ENCODE measurements around the gene JAK2. TPM values are rescaled to one million over a fixed set of nuclear protein-coding genes. Genes with fewer than 3 reads are reported as not detected.

Gene JAK2
- polyA plus RNA-seq, 4 donors, result 4.3 to 11.5 (median 5.1) TPM

- H3K4me3 ChIP-seq (ENCODE audit: low read depth in 1 of 3, low read length in 3 of 3), result no peak overlapping the region
- H3K4me1 ChIP-seq (ENCODE audit: control insufficient read depth in 3 of 3, insufficient read depth in 2 of 3, low read depth in 1 of 3, low read length in 2 of 3), result no peaks in the 10 kb centered on the region
- FAIRE-seq (no peak), DNase-seq (no peak)
- peaks cover 1 to 42% of the 10 kb centered on the region in 2 donors for H3K9me3 ChIP-seq (ENCODE audit: control insufficient read depth in 2 of 2, insufficient read depth in 1 of 2, low read depth in 1 of 2, low read length in 1 of 2)
- no peaks in the 10 kb centered on the region for H3K27me3 ChIP-seq (ENCODE audit: control insufficient read depth in 3 of 3, insufficient read depth in 3 of 3, low read length in 3 of 3)
- no peak overlapping the region for H3K27ac ChIP-seq (ENCODE audit: low read depth in 1 of 3, low read length in 2 of 3)
- 97 to 99% (median 98%) methylated on average over 30 of the region's 30 CpGs for WGBS, 3 donors
- peaks cover 16 to 39% (median 21%) of the 10 kb centered on the region in 3 donors for H3K36me3 ChIP-seq (ENCODE audit: control insufficient read depth in 3 of 3, insufficient read depth in 2 of 3, low read depth in 1 of 3, low read length in 3 of 3)
These were observed 127.1 kb downstream of the JAK2 start for GRCh38 chr9:5112109-5112592.

- Histone ChIP-seq H3K4me1 (ENCODE audit: control insufficient read depth in 3 of 3, insufficient read depth in 2 of 3, low read depth in 1 of 3, low read length in 2 of 3) (no peaks in the 10 kb centered on the region), H3K36me3 (ENCODE audit: control insufficient read depth in 3 of 3, insufficient read depth in 2 of 3, low read depth in 1 of 3, low read length in 3 of 3) (peaks cover 16 to 39% (median 21%) of the 10 kb centered on the region in 3 donors), H3K9me3 (ENCODE audit: control insufficient read depth in 2 of 2, insufficient read depth in 1 of 2, low read depth in 1 of 2, low read length in 1 of 2) (peaks cover 1 to 42% of the 10 kb centered on the region in 2 donors), H3K4me3 (ENCODE audit: low read depth in 1 of 3, low read length in 3 of 3) (no peak overlapping the region), H3K27ac (ENCODE audit: low read depth in 1 of 3, low read length in 2 of 3) (no peak overlapping the region), H3K27me3 (ENCODE audit: control insufficient read depth in 3 of 3, insufficient read depth in 3 of 3, low read length in 3 of 3) (no peaks in the 10 kb centered on the region)
- WGBS, 3 donors, result 94 to 96% (median 96%) methylated on average over 20 of the region's 20 CpGs
- no peak for DNase-seq
- no peak for FAIRE-seq
These were observed 127.6 kb downstream of the JAK2 start for GRCh38 chr9:5112646-5113045.

- DNase-seq (no peak), FAIRE-seq (no peak)
- Histone ChIP-seq H3K4me3 (ENCODE audit: low read depth in 1 of 3, low read length in 3 of 3) (no peak overlapping the region), H3K27ac (ENCODE audit: low read depth in 1 of 3, low read length in 2 of 3) (no peak overlapping the region), H3K4me1 (ENCODE audit: control insufficient read depth in 3 of 3, insufficient read depth in 2 of 3, low read depth in 1 of 3, low read length in 2 of 3) (no peaks in the 10 kb centered on the region), H3K9me3 (ENCODE audit: control insufficient read depth in 2 of 2, insufficient read depth in 1 of 2, low read depth in 1 of 2, low read length in 1 of 2) (peaks cover 1 to 42% of the 10 kb centered on the region in 2 donors), H3K27me3 (ENCODE audit: control insufficient read depth in 3 of 3, insufficient read depth in 3 of 3, low read length in 3 of 3) (no peaks in the 10 kb centered on the region), H3K36me3 (ENCODE audit: control insufficient read depth in 3 of 3, insufficient read depth in 2 of 3, low read depth in 1 of 3, low read length in 3 of 3) (peaks cover 16 to 39% (median 21%) of the 10 kb centered on the region in 3 donors)
- 97 to 99% (median 98%) methylated on average over 10 of the region's 10 CpGs for WGBS, 3 donors
These were observed 128.5 kb downstream of the JAK2 start for GRCh38 chr9:5113523-5113922.

GRCh38 chr9:5113994-5114748 lies 129.1 kb downstream of the JAK2 start:
- no peak for DNase-seq
- Histone ChIP-seq H3K9me3 (ENCODE audit: control insufficient read depth in 2 of 2, insufficient read depth in 1 of 2, low read depth in 1 of 2, low read length in 1 of 2) (peaks cover 1 to 42% of the 10 kb centered on the region in 2 donors), H3K36me3 (ENCODE audit: control insufficient read depth in 3 of 3, insufficient read depth in 2 of 3, low read depth in 1 of 3, low read length in 3 of 3) (peaks cover 16 to 39% (median 18%) of the 10 kb centered on the region in 3 donors), H3K27ac (ENCODE audit: low read depth in 1 of 3, low read length in 2 of 3) (no peak overlapping the region), H3K4me1 (ENCODE audit: control insufficient read depth in 3 of 3, insufficient read depth in 2 of 3, low read depth in 1 of 3, low read length in 2 of 3) (no peaks in the 10 kb centered on the region), H3K4me3 (ENCODE audit: low read depth in 1 of 3, low read length in 3 of 3) (no peak overlapping the region), H3K27me3 (ENCODE audit: control insufficient read depth in 3 of 3, insufficient read depth in 3 of 3, low read length in 3 of 3) (no peaks in the 10 kb centered on the region)
- WGBS, 3 donors, result 97 to 98% (median 98%) methylated on average over 22 of the region's 22 CpGs
- no peak for FAIRE-seq

- no peaks in the 10 kb centered on the region for H3K4me1 ChIP-seq (ENCODE audit: control insufficient read depth in 3 of 3, insufficient read depth in 2 of 3, low read depth in 1 of 3, low read length in 2 of 3)
- H3K36me3 ChIP-seq (ENCODE audit: control insufficient read depth in 3 of 3, insufficient read depth in 2 of 3, low read depth in 1 of 3, low read length in 3 of 3), result peaks cover 0 to 4% (median 2%) of the 10 kb centered on the region in 3 donors
- WGBS, 3 donors, result 85 to 93% (median 87%) methylated on average over 1 of the region's 1 CpG
- DNase-seq (no peak), FAIRE-seq (no peak)
- no peaks in the 10 kb centered on the region for H3K9me3 ChIP-seq (ENCODE audit: control insufficient read depth in 2 of 2, insufficient read depth in 1 of 2, low read depth in 1 of 2, low read length in 1 of 2)
- H3K27me3 ChIP-seq (ENCODE audit: control insufficient read depth in 3 of 3, insufficient read depth in 3 of 3, low read length in 3 of 3), result no peaks in the 10 kb centered on the region
- no peak overlapping the region for H3K4me3 ChIP-seq (ENCODE audit: low read depth in 1 of 3, low read length in 3 of 3)
- no peak overlapping the region for H3K27ac ChIP-seq (ENCODE audit: low read depth in 1 of 3, low read length in 2 of 3)
These were observed 137.0 kb downstream of the JAK2 start for GRCh38 chr9:5122116-5122515.

GRCh38 chr9:5122516-5122915 lies 137.4 kb downstream of the JAK2 start:
- FAIRE-seq, result no peak
- Histone ChIP-seq H3K36me3 (ENCODE audit: control insufficient read depth in 3 of 3, insufficient read depth in 2 of 3, low read depth in 1 of 3, low read length in 3 of 3) (peaks cover 0 to 4% (median 2%) of the 10 kb centered on the region in 3 donors), H3K4me1 (ENCODE audit: control insufficient read depth in 3 of 3, insufficient read depth in 2 of 3, low read depth in 1 of 3, low read length in 2 of 3) (no peaks in the 10 kb centered on the region), H3K9me3 (ENCODE audit: control insufficient read depth in 2 of 2, insufficient read depth in 1 of 2, low read depth in 1 of 2, low read length in 1 of 2) (no peaks in the 10 kb centered on the region), H3K4me3 (ENCODE audit: low read depth in 1 of 3, low read length in 3 of 3) (no peak overlapping the region), H3K27me3 (ENCODE audit: control insufficient read depth in 3 of 3, insufficient read depth in 3 of 3, low read length in 3 of 3) (no peaks in the 10 kb centered on the region), H3K27ac (ENCODE audit: low read depth in 1 of 3, low read length in 2 of 3) (no peak overlapping the region)
- DNase-seq, result no peak
- WGBS, 3 donors, result 92 to 98% (median 95%) methylated on average over 3 of the region's 3 CpGs

- Histone ChIP-seq H3K4me1 (ENCODE audit: control insufficient read depth in 3 of 3, insufficient read depth in 2 of 3, low read depth in 1 of 3, low read length in 2 of 3) (no peaks in the 10 kb centered on the region), H3K27ac (ENCODE audit: low read depth in 1 of 3, low read length in 2 of 3) (no peak overlapping the region), H3K36me3 (ENCODE audit: control insufficient read depth in 3 of 3, insufficient read depth in 2 of 3, low read depth in 1 of 3, low read length in 3 of 3) (no peaks in the 10 kb centered on the region), H3K9me3 (ENCODE audit: control insufficient read depth in 2 of 2, insufficient read depth in 1 of 2, low read depth in 1 of 2, low read length in 1 of 2) (no peaks in the 10 kb centered on the region), H3K27me3 (ENCODE audit: control insufficient read depth in 3 of 3, insufficient read depth in 3 of 3, low read length in 3 of 3) (no peaks in the 10 kb centered on the region), H3K4me3 (ENCODE audit: low read depth in 1 of 3, low read length in 3 of 3) (no peak overlapping the region)
- DNase-seq (no peak), FAIRE-seq (no peak)
- WGBS, 3 donors, result 64 to 86% (median 75%) methylated on average over 1 of the region's 1 CpG
These were observed 155.1 kb downstream of the JAK2 start for GRCh38 chr9:5140151-5140550.

GRCh38 chr9:5144217-5144616 lies 159.1 kb downstream of the JAK2 start:
- no peak overlapping the region for H3K4me3 ChIP-seq (ENCODE audit: low read depth in 1 of 3, low read length in 3 of 3)
- H3K36me3 ChIP-seq (ENCODE audit: control insufficient read depth in 3 of 3, insufficient read depth in 2 of 3, low read depth in 1 of 3, low read length in 3 of 3), result peaks cover 2 to 5% (median 3%) of the 10 kb centered on the region in 3 donors
- no peaks in the 10 kb centered on the region for H3K27me3 ChIP-seq (ENCODE audit: control insufficient read depth in 3 of 3, insufficient read depth in 3 of 3, low read length in 3 of 3)
- no peaks in the 10 kb centered on the region for H3K4me1 ChIP-seq (ENCODE audit: control insufficient read depth in 3 of 3, insufficient read depth in 2 of 3, low read depth in 1 of 3, low read length in 2 of 3)
- H3K9me3 ChIP-seq (ENCODE audit: control insufficient read depth in 2 of 2, insufficient read depth in 1 of 2, low read depth in 1 of 2, low read length in 1 of 2), result peaks cover 0 to 14% of the 10 kb centered on the region in 2 donors
- no peak overlapping the region for H3K27ac ChIP-seq (ENCODE audit: low read depth in 1 of 3, low read length in 2 of 3)
- 91 to 96% (median 95%) methylated on average over 7 of the region's 7 CpGs for WGBS, 3 donors
- DNase-seq (no peak), FAIRE-seq (no peak)

All from small intestine (tissue), 7 donors.